ENCODE data around the gene ZNF492. TPM values are rescaled to one million over a fixed set of nuclear protein-coding genes. Genes with fewer than 3 reads are reported as not detected.
A peak's percentile ranks its signal among the peaks of the same experiment; 100 is the strongest.

ZNF492 gene
- total RNA-seq, 1 donor from 2014 or later: not detected

- no peak for TF ChIP-seq POLR2AphosphoS5 (IDR thresholded peaks at IDR 0.05; ENCODE audit: insufficient read depth in 1 of 2, low read depth in 1 of 2)
- TF ChIP-seq POLR2A (IDR thresholded peaks at IDR 0.05): no peak
- TF ChIP-seq CTCF (IDR thresholded peaks at IDR 0.05): no peak
- Histone ChIP-seq H3K27ac (no peak overlapping the region), H3K27me3 (no peaks in the 10 kb centered on the region)
Observed at GRCh38 chr19:22619371-22619770, 14.8 kb upstream of the ZNF492 start.

GRCh38 chr19:22619932-22620331 is 14.2 kb upstream of the ZNF492 start:
- Histone ChIP-seq H3K27me3 (no peaks in the 10 kb centered on the region), H3K27ac (no peak overlapping the region)
- DNase-seq (ENCODE audit: extremely low spot score in 2 of 2): peak; percentile 32 to 72

More at GRCh38 chr19:22619371-22619770, 14.8 kb upstream of the ZNF492 start:
- intact Hi-C loops (cut with DNase I): no loop called here
- no peaks in the 10 kb centered on the region for H3K36me3 ChIP-seq
- H3K9me3 ChIP-seq: no peaks in the 10 kb centered on the region
- peak in 1 of 2 donors; percentile 11 for DNase-seq (ENCODE audit: extremely low spot score in 2 of 2)
- peaks cover 9% of the 10 kb centered on the region for H3K4me1 ChIP-seq
- H3K4me3 ChIP-seq: no peak overlapping the region

GRCh38 chr19:22620401-22620800 is 13.7 kb upstream of the ZNF492 start:
- H3K27me3 ChIP-seq: no peaks in the 10 kb centered on the region
- TF ChIP-seq POLR2AphosphoS5 (IDR thresholded peaks at IDR 0.05; ENCODE audit: insufficient read depth in 1 of 2, low read depth in 1 of 2): no peak
- no peak for TF ChIP-seq POLR2A (IDR thresholded peaks at IDR 0.05)
- no peak for TF ChIP-seq CTCF (IDR thresholded peaks at IDR 0.05)
- H3K4me3 ChIP-seq: no peak overlapping the region
- no peak overlapping the region for H3K27ac ChIP-seq
- no peaks in the 10 kb centered on the region for H3K36me3 ChIP-seq
- no peaks in the 10 kb centered on the region for H3K9me3 ChIP-seq
- H3K4me1 ChIP-seq: peaks cover 9% of the 10 kb centered on the region
- DNase-seq (ENCODE audit: extremely low spot score in 2 of 2): peak; percentile 44 to 95
- intact Hi-C loops (cut with DNase I): no loop called here

More at GRCh38 chr19:22619932-22620331, 14.2 kb upstream of the ZNF492 start:
- Histone ChIP-seq H3K4me1 (peaks cover 9% of the 10 kb centered on the region), H3K4me3 (no peak overlapping the region), H3K36me3 (no peaks in the 10 kb centered on the region), H3K9me3 (no peaks in the 10 kb centered on the region)
- TF ChIP-seq POLR2A (IDR thresholded peaks at IDR 0.05) (no peak), POLR2AphosphoS5 (IDR thresholded peaks at IDR 0.05; ENCODE audit: insufficient read depth in 1 of 2, low read depth in 1 of 2) (no peak), CTCF (IDR thresholded peaks at IDR 0.05) (no peak)
- intact Hi-C loops (cut with DNase I): no loop called here

GRCh38 chr19:22620912-22621311 is 13.2 kb upstream of the ZNF492 start:
- peak in 1 of 2 donors; percentile 84 for DNase-seq (ENCODE audit: extremely low spot score in 2 of 2)
- H3K27ac ChIP-seq: no peak overlapping the region
- H3K4me3 ChIP-seq: no peak overlapping the region
- TF ChIP-seq CTCF (IDR thresholded peaks at IDR 0.05) (no peak), POLR2AphosphoS5 (IDR thresholded peaks at IDR 0.05; ENCODE audit: insufficient read depth in 1 of 2, low read depth in 1 of 2) (no peak), POLR2A (IDR thresholded peaks at IDR 0.05) (no peak)
- intact Hi-C loops (cut with DNase I): no loop called here
- H3K27me3 ChIP-seq: no peaks in the 10 kb centered on the region
- H3K9me3 ChIP-seq: no peaks in the 10 kb centered on the region
- H3K4me1 ChIP-seq: peaks cover 9% of the 10 kb centered on the region
- no peaks in the 10 kb centered on the region for H3K36me3 ChIP-seq

- TF ChIP-seq CTCF (IDR thresholded peaks at IDR 0.05) (no peak), POLR2A (IDR thresholded peaks at IDR 0.05) (no peak), POLR2AphosphoS5 (IDR thresholded peaks at IDR 0.05; ENCODE audit: insufficient read depth in 1 of 2, low read depth in 1 of 2) (no peak)
Observed at GRCh38 chr19:22622020-22622419, 12.1 kb upstream of the ZNF492 start.

More at GRCh38 chr19:22622020-22622419, 12.1 kb upstream of the ZNF492 start:
- Histone ChIP-seq H3K4me3 (no peak overlapping the region), H3K36me3 (no peaks in the 10 kb centered on the region), H3K27ac (no peak overlapping the region), H3K27me3 (no peaks in the 10 kb centered on the region), H3K9me3 (no peaks in the 10 kb centered on the region), H3K4me1 (peaks cover 9% of the 10 kb centered on the region)
- DNase-seq (ENCODE audit: extremely low spot score in 2 of 2): no peak
- intact Hi-C loops (cut with DNase I): no loop called here
